T-helper 2 cell treated with Interferon-gamma antibody and Interleukin-4, amounts not matched to agents 100 ng/mL and 5 ng/mL, for 36 hours (primary cell): ENCODE measurements around the gene PAQR7. TPM values are rescaled to one million over a fixed set of nuclear protein-coding genes. Genes with fewer than 3 reads are reported as not detected.

Experiments used
- intact Hi-C: fragments of 100-400 bp; cut with micrococcal nuclease; formaldehyde crosslinking; loops from one replicate; pipeline ENCODE4 v1.15.1; 2023
- total RNA-seq: library from RNA; stranded (reverse); gene quantifications from 2 replicates; pipeline ENCODE4 v1.2.3, GENCODE V29; 2022

The PAQR7 gene
- total RNA-seq, 1 donor from 2014 or later, result 2.4 TPM

GRCh38 chr1:25904943-25905679, 29.6 kb upstream of the PAQR7 start:
- intact Hi-C loops, result loop anchor here (1.0 to 5.0 kb wide), 6 partner anchors 10 to 527 kb away; partner anchors contain the start of genes AUNIP, DHDDS, PAFAH2 and PDIK1L

GRCh38 chr1:25903986-25904385, 28.5 kb upstream of the PAQR7 start:
- intact Hi-C loops, result no loop called here

GRCh38 chr1:25902462-25902861, 27.0 kb upstream of the PAQR7 start:
- intact Hi-C loops, result no loop called here

- intact Hi-C loops, result no loop called here
Measured at GRCh38 chr1:25900219-25900618, 24.7 kb upstream of the PAQR7 start.

- intact Hi-C loops, result no loop called here
Measured at GRCh38 chr1:25899792-25900191, 24.3 kb upstream of the PAQR7 start.

GRCh38 chr1:25898223-25899015, 22.9 kb upstream of the PAQR7 start:
- intact Hi-C loops, result no loop called here

GRCh38 chr1:25897754-25898153, 22.2 kb upstream of the PAQR7 start:
- intact Hi-C loops, result no loop called here

GRCh38 chr1:25896266-25896665, 20.8 kb upstream of the PAQR7 start:
- intact Hi-C loops, result no loop called here

- intact Hi-C loops, result loop anchor here (1.0 kb wide), 2 partner anchors 10 to 103 kb away; partner anchors contain the start of gene PAFAH2
Measured at GRCh38 chr1:25895365-25895990, 20.0 kb upstream of the PAQR7 start.

GRCh38 chr1:25893116-25893515, 17.6 kb upstream of the PAQR7 start:
- intact Hi-C loops, result no loop called here

GRCh38 chr1:25891606-25892005, 16.1 kb upstream of the PAQR7 start:
- intact Hi-C loops, result no loop called here

- intact Hi-C loops, result no loop called here
Measured at GRCh38 chr1:25890239-25891034, 14.9 kb upstream of the PAQR7 start.

- intact Hi-C loops, result no loop called here
Measured at GRCh38 chr1:25889470-25889869, 14.0 kb upstream of the PAQR7 start.

GRCh38 chr1:25888426-25888987, 13.0 kb upstream of the PAQR7 start:
- intact Hi-C loops, result no loop called here

GRCh38 chr1:25885602-25886001, 10.1 kb upstream of the PAQR7 start:
- intact Hi-C loops, result no loop called here

- intact Hi-C loops, result no loop called here
Measured at GRCh38 chr1:25881266-25881665, 5.8 kb upstream of the PAQR7 start.

GRCh38 chr1:25880518-25880917, 5.0 kb upstream of the PAQR7 start:
- intact Hi-C loops, result no loop called here

GRCh38 chr1:25879675-25880074, 4.2 kb upstream of the PAQR7 start:
- intact Hi-C loops, result no loop called here

GRCh38 chr1:25878690-25879089, 3.2 kb upstream of the PAQR7 start:
- intact Hi-C loops, result no loop called here

- intact Hi-C loops, result no loop called here
Measured at GRCh38 chr1:25877155-25877554, 1.6 kb upstream of the PAQR7 start.

- intact Hi-C loops, result no loop called here
Measured at GRCh38 chr1:25876693-25877077, 1.2 kb upstream of the PAQR7 start.
